HUES64 (cell line): Measurements from ENCODE around the gene PLAAT2.

Experiments
- H3K27ac ChIP-seq: 2 replicates; pipeline ENCODE4 v1.7.0; 2013; ENCODE audit warnings: low read depth, low read length, inconsistent platforms
- H3K27me3 ChIP-seq: 2 replicates; pipeline ENCODE4 v1.6.1; 2013; ENCODE audit warnings: mild to moderate bottlenecking, low read length; ENCODE audit not compliant: insufficient read depth
- H3K36me3 ChIP-seq: 2 replicates; pipeline ENCODE4 v1.6.1; 2013; ENCODE audit warnings: mild to moderate bottlenecking, low read length; ENCODE audit not compliant: insufficient read depth
- H3K4me1 ChIP-seq: 2 replicates; pipeline ENCODE4 v1.6.1; 2013; ENCODE audit warnings: mild to moderate bottlenecking, low read length, moderate library complexity; ENCODE audit not compliant: insufficient read depth
- H3K4me3 ChIP-seq: 2 replicates; pipeline ENCODE4 v1.5.1; 2013; ENCODE audit warnings: mild to moderate bottlenecking, low read length, moderate library complexity
- H3K9ac ChIP-seq: 2 replicates; pipeline ENCODE4 v1.6.1; 2013; ENCODE audit warnings: mild to moderate bottlenecking, low read depth, low read length
- H3K9me3 ChIP-seq: 2 replicates; pipeline ENCODE4 v1.6.1; 2013; ENCODE audit warnings: low read depth, low read length; ENCODE audit not compliant: insufficient read depth
- WGBS: fragments of 150-250, 120-280 bp; methylation state at CpG from one replicate; pipeline ENCODE4 v1.1.7; 2013; ENCODE audit warnings: missing lambda C conversion rate; 5-methylcytosine and 5-hydroxymethylcytosine counted together

The PLAAT2 gene

DNA sequence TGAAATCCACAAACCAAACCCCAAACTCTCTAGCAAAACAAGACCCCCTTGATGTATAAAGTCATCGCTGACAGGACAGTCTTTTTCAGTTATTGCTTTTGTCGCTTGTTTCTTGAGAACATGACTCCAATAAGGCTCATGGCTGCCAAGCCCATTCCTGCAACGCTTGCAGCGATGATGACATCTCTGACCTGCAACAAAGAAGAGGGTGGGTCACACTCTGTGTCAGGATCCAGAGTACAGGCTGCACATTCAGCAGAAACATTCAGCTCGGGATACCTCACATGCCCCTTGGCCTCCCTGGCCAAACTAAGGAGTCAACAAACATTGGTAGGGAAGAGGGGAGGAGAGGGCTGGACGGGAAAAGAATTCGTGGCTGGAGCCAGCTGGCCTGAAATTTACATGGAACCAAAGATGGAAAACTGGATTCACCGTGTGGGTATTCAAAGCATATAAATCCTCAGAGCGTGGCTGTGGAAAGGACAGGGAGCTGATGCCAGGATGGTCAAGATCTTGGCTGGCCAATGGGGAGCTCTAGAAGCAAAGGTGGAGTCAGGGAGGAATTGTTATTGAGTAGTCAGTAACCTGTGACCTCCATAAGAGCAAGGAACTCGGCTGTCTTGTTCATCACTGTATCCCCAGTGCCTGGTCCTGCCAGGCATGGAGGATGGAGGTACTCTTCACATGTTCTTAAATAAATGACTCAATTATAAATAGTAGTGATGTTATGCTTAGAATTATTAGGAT lies 11.8 kb upstream of the PLAAT2 start:
- H3K9me3 ChIP-seq: peaks cover 4% of the 10 kb centered on the region; the same call in 1 of the 2 replicates
- no peak overlapping the region for H3K27ac ChIP-seq
- no peak overlapping the region for H3K4me3 ChIP-seq
- WGBS: 93% methylated on average over 10 of the region's 10 CpGs
- no peaks in the 10 kb centered on the region for H3K27me3 ChIP-seq
- peaks cover 11% of the 10 kb centered on the region; the same call in 1 of the 2 replicates for H3K4me1 ChIP-seq
- H3K9ac ChIP-seq: no peak overlapping the region
- H3K36me3 ChIP-seq: peaks cover 43% of the 10 kb centered on the region

DNA sequence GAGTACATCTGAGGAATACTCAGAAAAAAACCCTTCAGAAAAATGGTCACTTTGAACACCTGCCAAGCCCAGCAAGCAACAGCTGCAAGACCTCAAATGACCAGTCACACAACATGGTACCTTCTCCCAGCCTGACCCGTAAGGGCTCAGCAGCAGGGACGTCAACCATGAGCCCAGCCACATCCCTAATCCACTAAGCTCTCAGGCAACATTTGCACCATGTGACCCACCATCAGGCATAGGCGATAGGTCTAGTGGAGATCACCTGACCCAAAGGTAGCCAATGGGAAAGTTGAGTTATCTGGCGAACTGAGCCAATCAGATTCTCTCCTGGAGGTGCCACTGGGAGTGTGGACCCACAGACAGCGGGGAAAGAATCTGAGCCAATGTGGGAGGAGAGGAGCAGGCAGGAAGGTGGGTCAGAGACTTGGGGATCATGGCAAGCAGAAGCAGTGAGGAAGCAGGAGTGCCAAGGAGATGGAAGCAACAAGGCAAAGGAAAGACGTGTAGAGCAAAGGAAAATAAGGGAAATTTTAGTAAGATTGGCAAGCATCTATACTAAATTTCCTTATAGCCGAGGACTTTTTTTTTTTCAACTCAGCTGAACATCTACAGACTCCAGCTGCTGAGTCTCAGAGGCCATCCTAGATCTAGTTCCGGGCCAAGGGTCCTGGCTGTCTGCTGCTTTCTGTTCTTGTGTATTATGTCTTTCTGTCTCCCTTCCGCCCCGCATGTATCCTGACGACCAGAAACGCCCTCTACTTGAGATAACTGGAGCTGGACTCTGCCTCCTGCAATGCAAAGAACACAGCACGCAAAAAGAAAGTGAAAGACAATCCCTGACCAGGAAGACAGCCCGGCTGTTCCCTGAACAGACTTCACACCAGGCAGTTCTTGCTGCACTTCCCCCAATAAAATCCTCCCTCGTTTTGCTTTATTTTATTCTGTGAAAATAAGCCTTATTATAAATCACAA lies 11.0 kb upstream of the PLAAT2 start:
- peaks cover 11% of the 10 kb centered on the region; the same call in 1 of the 2 replicates for H3K4me1 ChIP-seq
- H3K27ac ChIP-seq: no peak overlapping the region
- H3K27me3 ChIP-seq: no peaks in the 10 kb centered on the region
- H3K36me3 ChIP-seq: peaks cover 39% of the 10 kb centered on the region
- H3K9ac ChIP-seq: no peak overlapping the region
- H3K4me3 ChIP-seq: no peak overlapping the region
- 93% methylated on average over 15 of the region's 15 CpGs for WGBS
- H3K9me3 ChIP-seq: no peaks in the 10 kb centered on the region

- peaks cover 20% of the 10 kb centered on the region for H3K4me1 ChIP-seq
- H3K4me3 ChIP-seq: no peak overlapping the region
- H3K36me3 ChIP-seq: peaks cover 34% of the 10 kb centered on the region
- H3K27me3 ChIP-seq: no peaks in the 10 kb centered on the region
- no peaks in the 10 kb centered on the region for H3K9me3 ChIP-seq
- no peak overlapping the region for H3K27ac ChIP-seq
- WGBS: 73% methylated on average over 3 of the region's 3 CpGs
- no peak overlapping the region for H3K9ac ChIP-seq
These were observed 9.0 kb upstream of the PLAAT2 start for GRCh38 chr11:63572026-63572688.

DNA sequence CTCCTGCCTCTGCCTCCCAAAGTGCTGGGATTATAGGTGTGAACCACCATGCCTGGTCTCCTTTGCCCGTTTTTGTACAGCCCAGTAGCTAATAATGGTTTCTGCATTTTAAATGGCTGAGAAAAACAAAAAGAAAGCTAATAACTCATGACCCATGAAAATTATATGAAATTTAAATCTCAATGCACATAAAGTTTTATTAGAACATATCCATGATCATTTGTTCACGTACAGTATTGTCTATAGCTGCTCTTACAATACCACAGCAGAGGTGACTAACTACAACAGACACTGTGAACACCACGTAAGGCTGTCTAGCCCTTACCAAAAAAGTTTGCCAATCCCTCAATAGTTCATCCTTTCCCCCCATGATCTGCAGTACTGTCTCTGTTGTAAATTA lies 6.4 kb upstream of the PLAAT2 start:
- WGBS: 92% methylated on average over 3 of the region's 3 CpGs

DNA sequence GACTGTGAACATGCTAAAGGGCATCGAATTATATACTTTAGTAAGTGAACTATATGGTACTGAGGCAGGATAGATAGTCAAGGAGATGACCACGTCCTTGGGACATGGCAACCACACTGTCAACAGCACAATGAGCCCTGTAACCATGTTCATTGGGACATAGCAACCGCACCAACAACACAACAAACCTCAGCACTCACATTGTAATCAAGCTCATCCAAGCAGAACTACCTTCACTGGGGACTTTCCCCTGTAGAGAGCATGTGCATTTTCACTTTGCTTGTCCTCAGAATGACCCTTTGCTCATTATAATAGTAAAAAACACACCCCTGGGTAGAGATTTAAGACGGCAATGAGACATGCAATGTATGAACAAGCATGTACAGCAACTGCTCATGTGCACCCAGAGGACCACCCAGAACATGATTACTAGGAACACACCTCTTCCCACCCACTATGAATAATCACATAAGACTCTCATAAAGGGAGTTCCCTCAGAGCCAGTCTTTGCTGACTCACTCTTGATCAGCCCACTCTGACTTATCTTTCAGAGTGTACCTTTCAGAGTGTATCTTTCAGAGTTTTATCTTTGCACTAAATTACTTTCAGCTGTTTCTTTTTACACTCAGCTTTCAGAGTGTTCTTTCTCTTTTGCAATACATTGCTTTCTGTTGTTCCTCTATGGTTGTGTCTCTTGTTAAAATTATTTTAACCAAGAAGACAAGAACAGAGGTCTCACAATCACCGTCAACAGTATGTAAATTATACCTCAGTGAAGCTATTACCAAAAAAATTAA lies 4.1 kb upstream of the PLAAT2 start:
- H3K9ac ChIP-seq: peak overlapping the region; percentile 7; the same call in 1 of the 2 replicates
- H3K4me3 ChIP-seq: no peak overlapping the region
- no peaks in the 10 kb centered on the region for H3K27me3 ChIP-seq
- H3K27ac ChIP-seq: peak overlapping the region; percentile 30; the same call in 1 of the 2 replicates
- H3K36me3 ChIP-seq: no peaks in the 10 kb centered on the region
- WGBS: 79% methylated on average over 5 of the region's 5 CpGs
- H3K4me1 ChIP-seq: peaks cover 23% of the 10 kb centered on the region
- no peaks in the 10 kb centered on the region for H3K9me3 ChIP-seq

More for the DNA sequence above, 6.4 kb upstream of the PLAAT2 start:
- H3K36me3 ChIP-seq: peaks cover 9% of the 10 kb centered on the region
- no peaks in the 10 kb centered on the region for H3K27me3 ChIP-seq
- H3K9me3 ChIP-seq: no peaks in the 10 kb centered on the region
- no peak overlapping the region for H3K4me3 ChIP-seq
- no peak overlapping the region for H3K27ac ChIP-seq
- H3K9ac ChIP-seq: no peak overlapping the region
- H3K4me1 ChIP-seq: peaks cover 23% of the 10 kb centered on the region

- Histone ChIP-seq H3K27me3 (no peaks in the 10 kb centered on the region), H3K9ac (no peak overlapping the region), H3K27ac (no peak overlapping the region), H3K36me3 (no peaks in the 10 kb centered on the region), H3K4me1 (peaks cover 12% of the 10 kb centered on the region), H3K9me3 (no peaks in the 10 kb centered on the region), H3K4me3 (no peak overlapping the region)
- WGBS: 91% methylated on average over 3 of the region's 4 CpGs
These were observed 1.7 kb upstream of the PLAAT2 start for GRCh38 chr11:63564784-63565350.

GRCh38 chr11:63564056-63564774 lies 1.0 kb upstream of the PLAAT2 start:
- no peaks in the 10 kb centered on the region for H3K9me3 ChIP-seq
- WGBS: 92% methylated on average over 5 of the region's 7 CpGs
- H3K36me3 ChIP-seq: no peaks in the 10 kb centered on the region
- no peak overlapping the region for H3K27ac ChIP-seq
- H3K27me3 ChIP-seq: no peaks in the 10 kb centered on the region
- H3K4me3 ChIP-seq: no peak overlapping the region
- no peak overlapping the region for H3K9ac ChIP-seq
- H3K4me1 ChIP-seq: peaks cover 12% of the 10 kb centered on the region

DNA sequence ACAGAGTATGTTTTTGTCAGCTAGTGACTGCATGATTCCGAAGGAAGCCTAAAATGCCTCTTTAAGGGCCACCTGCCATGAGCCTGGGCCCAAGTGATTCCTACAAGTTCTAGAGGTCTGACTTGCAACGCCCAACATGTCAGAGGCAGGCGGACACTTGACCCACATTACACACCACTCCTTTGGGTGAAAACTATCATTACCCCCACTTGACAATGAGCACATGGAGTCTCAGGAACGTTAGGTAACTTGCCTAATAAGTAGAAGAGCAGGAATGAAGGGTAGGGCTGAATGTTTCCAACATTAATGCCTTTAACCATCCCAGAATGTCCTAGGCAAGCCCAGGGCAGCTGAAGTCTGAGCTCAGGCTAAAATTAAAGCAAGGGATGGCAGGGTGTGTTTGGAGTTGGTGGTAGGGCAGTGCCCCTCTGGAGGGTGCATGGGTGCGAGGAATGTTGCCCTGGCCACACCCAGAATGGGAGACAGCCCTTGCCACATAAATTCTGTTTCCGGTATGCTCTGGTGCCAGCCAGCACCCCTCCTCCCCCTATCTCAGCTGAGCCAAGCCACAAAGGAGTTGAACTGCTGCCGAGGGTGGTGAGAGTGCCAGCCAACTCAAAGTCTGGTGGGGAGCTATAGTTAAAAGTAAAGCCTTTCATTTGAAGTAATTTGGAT lies 2.5 kb downstream of the PLAAT2 start:
- no peak overlapping the region for H3K27ac ChIP-seq

DNA sequence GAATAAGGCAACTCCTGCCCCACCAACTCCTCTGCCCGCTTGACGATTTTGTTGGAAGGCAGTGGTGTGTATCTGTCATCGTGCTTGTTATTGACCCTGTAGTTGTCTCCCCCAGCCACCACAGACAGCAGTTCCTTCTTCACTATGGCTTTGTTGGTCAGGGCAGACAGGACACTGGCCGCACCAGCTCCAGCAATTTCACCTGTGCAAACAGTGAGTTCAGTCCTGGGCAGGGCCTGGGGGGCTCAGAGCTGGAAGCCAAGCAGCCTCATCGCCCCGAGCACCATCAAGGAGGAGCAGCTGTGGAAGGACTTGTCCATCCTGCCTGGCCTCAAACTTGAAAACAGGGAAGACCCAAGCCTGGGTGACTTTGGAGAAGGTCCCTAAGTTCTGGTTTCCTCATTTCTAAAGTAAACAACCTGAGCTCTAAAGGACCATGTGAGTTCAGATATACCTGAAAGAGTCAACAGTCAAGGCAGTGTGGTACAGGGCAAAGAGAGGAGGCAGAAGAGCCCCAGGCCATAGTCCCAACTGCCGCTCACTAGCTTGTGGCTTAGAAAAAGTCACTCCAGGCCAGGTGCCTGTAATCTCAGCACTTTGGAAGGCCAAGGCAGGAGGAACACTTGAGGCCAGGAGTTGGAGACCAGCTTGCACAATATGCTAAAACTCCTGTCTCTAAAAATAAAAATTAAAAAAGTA lies 4.6 kb downstream of the PLAAT2 start:
- peaks cover 11% of the 10 kb centered on the region; the same call in 1 of the 2 replicates for H3K4me1 ChIP-seq
- no peaks in the 10 kb centered on the region for H3K9me3 ChIP-seq
- no peak overlapping the region for H3K4me3 ChIP-seq
- WGBS: 95% methylated on average over 7 of the region's 7 CpGs
- H3K27me3 ChIP-seq: no peaks in the 10 kb centered on the region
- H3K27ac ChIP-seq: no peak overlapping the region
- no peaks in the 10 kb centered on the region for H3K36me3 ChIP-seq
- H3K9ac ChIP-seq: no peak overlapping the region

More for the DNA sequence above, 2.5 kb downstream of the PLAAT2 start:
- Histone ChIP-seq H3K9ac (no peak overlapping the region), H3K9me3 (no peaks in the 10 kb centered on the region), H3K4me3 (no peak overlapping the region), H3K4me1 (peaks cover 6% of the 10 kb centered on the region; the same call in 1 of the 2 replicates), H3K36me3 (no peaks in the 10 kb centered on the region), H3K27me3 (no peaks in the 10 kb centered on the region)
- WGBS: 96% methylated on average over 7 of the region's 7 CpGs
